GM21723 (cell line): ENCODE data around the gene ERBB3.
A peak's percentile ranks its signal among the peaks of the same experiment; 100 is the strongest.
"Not testable (repeated sequence)": the region's sequence is repeated elsewhere in the genome, so short reads cannot be mapped to it uniquely, and the experiment has no call there.

Experiments used
- ATAC-seq: cut with Tn5 transposase; IDR thresholded peaks from one replicate; pipeline ENCODE4 v1.9.1; 2021; ENCODE audit warnings: mild to moderate bottlenecking, moderate library complexity; ENCODE audit not compliant: unreplicated experiment

The ERBB3 gene

GRCh38 chr12:56079723-56080555, at the start of gene ERBB3:
Gene ERBB3 (plus strand): TSS chr12:56080165. CDS start chr12:56080301, 136 bp downstream.
- peak; percentile 54 for ATAC-seq

- ATAC-seq: no peak
These were observed 48.0 kb upstream of the ERBB3 start for GRCh38 chr12:56031987-56032386.

GRCh38 chr12:56034586-56035332, 45.2 kb upstream of the ERBB3 start:
- no peak for ATAC-seq

- ATAC-seq: no peak
These were observed 42.8 kb upstream of the ERBB3 start for GRCh38 chr12:56037161-56037560.

GRCh38 chr12:56038022-56038655, 41.8 kb upstream of the ERBB3 start:
- ATAC-seq: no peak

GRCh38 chr12:56040151-56040550, 39.8 kb upstream of the ERBB3 start:
- no peak for ATAC-seq

- peak; percentile 5 for ATAC-seq
These were observed 38.9 kb upstream of the ERBB3 start for GRCh38 chr12:56040963-56041551.

- peak; percentile 92 for ATAC-seq
These were observed 38.2 kb upstream of the ERBB3 start, which contains the start of gene RPS26 for GRCh38 chr12:56041552-56042429. Gene RPS26 (plus strand): TSS chr12:56041918. CDS start chr12:56042167, 249 bp downstream.

GRCh38 chr12:56042430-56042813, 37.5 kb upstream of the ERBB3 start:
- ATAC-seq: not testable (repeated sequence)

GRCh38 chr12:56042843-56043242, 37.1 kb upstream of the ERBB3 start:
- ATAC-seq: no peak

- ATAC-seq: no peak
These were observed 33.8 kb upstream of the ERBB3 start for GRCh38 chr12:56046027-56046780.

- ATAC-seq: no peak
These were observed 26.5 kb upstream of the ERBB3 start for GRCh38 chr12:56053407-56053893.

- ATAC-seq: not testable (repeated sequence)
These were observed 20.0 kb upstream of the ERBB3 start for GRCh38 chr12:56059964-56060363.

GRCh38 chr12:56061982-56062381, 18.0 kb upstream of the ERBB3 start:
- ATAC-seq: no peak

- no peak for ATAC-seq
These were observed 17.0 kb upstream of the ERBB3 start for GRCh38 chr12:56062996-56063395.

GRCh38 chr12:56071648-56072047, 8.3 kb upstream of the ERBB3 start:
- no peak for ATAC-seq

GRCh38 chr12:56074396-56074795, 5.6 kb upstream of the ERBB3 start:
- ATAC-seq: no peak

- not testable (repeated sequence) for ATAC-seq
These were observed 2.0 kb upstream of the ERBB3 start for GRCh38 chr12:56077966-56078365.

GRCh38 chr12:56078427-56078826, 1.5 kb upstream of the ERBB3 start:
- no peak for ATAC-seq
